Epithelial cell of proximal tubule (primary cell): ENCODE results near the gene VSTM5. TPM values are rescaled to one million over a fixed set of nuclear protein-coding genes. Genes with fewer than 3 reads are reported as not detected.
"Not testable (repeated sequence)": the region's sequence is repeated elsewhere in the genome, so short reads cannot be mapped to it uniquely, and the experiment has no call there.

ENCODE experiments used
- DNase-seq: peaks from one replicate; pipeline ENCODE4 v3.0.0-alpha.2; 2011; ENCODE audit warnings: low read depth
- H3K4me3 ChIP-seq: 2 replicates; pipeline ENCODE4 v1.5.1; 2011; ENCODE audit warnings: low read depth, mild to moderate bottlenecking, low read length
- CTCF ChIP-seq: conservative IDR thresholded peaks from 2 replicates; pipeline ENCODE4 v1.5.1; 2012; ENCODE audit warnings: low read depth, mild to moderate bottlenecking, low read length
- total RNA-seq: library from RNA; depleted of rRNA; stranded (reverse); fragments of >200 nt; gene quantifications from 2 replicates; pipeline ENCODE4 v1.2.3, GENCODE V29; 2015

The VSTM5 gene
- 0.17 and 0.51 TPM in 2 replicates for total RNA-seq

DNA sequence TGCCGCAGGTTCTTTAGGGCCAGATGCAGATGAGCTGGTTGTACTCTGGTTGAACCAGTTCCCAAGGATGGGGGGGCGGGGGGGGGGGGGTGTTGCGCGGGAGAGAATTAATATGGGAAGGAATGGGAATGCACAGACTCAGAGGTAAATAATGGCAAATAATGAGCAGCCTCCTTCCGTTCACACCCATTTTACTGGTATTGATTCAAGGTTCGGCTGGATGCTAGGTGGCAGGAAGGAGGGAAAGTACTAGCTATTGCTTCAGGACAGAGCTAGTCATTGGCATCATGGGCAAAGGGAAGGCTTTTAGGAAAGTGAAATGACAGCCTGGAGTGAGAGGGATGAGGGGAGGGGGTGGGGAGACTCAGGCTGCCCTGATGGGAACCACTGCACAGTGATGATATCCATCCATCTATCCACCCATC, at the start of gene VSTM5:
TSS of gene VSTM5 (minus strand) at position 25 of the 425 bp plus-strand sequence. CDS start 116 bp downstream, outside the sequence.
- peak within 1 kb of the TSS; percentile 58 for H3K4me3 ChIP-seq
- TF ChIP-seq CTCF = no peak
- no peak for DNase-seq

DNA sequence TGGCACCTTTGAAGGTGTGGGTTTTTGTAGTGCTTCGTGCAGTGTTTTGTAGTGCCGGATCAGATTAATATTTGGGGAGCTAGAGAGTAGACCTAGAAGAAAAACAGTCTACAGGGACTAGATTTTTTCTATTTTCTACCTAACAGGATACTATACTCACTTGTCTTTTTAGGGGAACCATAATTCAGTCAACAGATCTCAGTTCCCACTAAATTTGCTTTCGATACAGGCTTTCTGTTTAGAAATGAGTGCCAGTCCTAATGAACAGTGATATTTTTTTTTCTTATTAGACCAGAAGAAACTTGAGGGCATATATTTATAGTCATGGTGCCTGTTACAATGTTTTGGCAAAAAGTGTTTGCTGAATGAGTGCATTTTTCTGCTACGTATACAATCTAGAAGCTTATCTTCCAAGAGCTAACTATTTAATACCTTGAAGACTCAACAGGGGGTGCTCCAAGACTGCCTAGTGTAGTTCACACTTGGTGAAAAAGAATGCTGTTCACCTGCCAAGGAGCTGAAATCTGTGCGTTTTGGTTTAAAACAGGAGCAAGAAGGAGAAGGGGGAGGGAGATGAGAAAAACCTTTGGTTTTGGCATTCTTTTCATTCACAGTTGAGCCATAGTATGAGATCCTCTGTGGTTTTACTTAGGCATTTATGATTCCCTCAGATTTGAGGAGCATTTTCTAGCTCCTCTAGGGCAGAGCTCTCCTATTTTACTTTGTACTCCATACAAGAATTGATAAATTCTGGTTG, 44.9 kb upstream of the VSTM5 start:
- DNase-seq = no peak

GRCh38 chr11:93890391-93891051, 40.1 kb upstream of the VSTM5 start:
- H3K4me3 ChIP-seq = no peak overlapping the region
- TF ChIP-seq CTCF = no peak
- DNase-seq = no peak

More for the DNA sequence above, 44.9 kb upstream of the VSTM5 start:
- H3K4me3 ChIP-seq = no peak overlapping the region
- TF ChIP-seq CTCF = peak; percentile 90

DNA sequence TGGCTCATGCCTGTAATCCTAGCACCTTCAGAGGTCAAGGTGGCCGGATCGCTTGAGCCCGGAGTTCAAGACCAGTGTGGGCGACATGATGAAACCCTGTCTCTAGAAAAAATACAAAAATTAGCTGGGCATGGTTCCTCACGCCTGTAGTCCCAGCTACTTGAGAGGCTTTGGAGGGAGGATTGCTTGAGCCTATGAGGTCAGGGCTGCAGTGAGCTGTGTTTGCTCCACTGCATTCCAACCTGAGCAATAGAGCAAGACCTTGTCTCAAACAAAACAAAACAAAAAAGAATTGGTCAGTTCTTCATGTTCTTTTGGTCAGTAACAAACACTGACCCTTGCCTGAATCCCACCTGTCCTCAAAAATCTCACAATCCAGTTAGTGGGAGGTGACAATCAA, 36.7 kb upstream of the VSTM5 start:
- no peak for DNase-seq
- no peak overlapping the region for H3K4me3 ChIP-seq
- TF ChIP-seq CTCF = no peak

DNA sequence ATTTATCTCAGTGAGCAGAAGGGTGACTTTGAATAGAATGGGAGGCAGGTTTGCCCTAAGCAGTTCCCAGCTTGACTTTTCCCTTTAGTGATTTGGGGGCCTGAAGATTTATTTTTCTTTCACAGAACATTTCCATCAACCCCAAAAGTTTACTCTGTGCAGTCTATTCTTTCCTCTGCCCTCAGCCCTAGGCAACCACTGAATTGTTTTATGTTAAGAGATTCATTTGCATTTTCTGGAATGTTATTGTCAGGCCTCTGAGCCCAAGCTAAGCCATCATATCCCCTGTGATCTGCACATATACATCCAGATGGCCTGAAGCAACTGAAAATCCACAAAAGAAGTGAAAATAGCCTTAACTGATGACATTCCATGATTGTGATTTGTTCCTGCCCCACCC, 28.7 kb upstream of the VSTM5 start:
- not testable (repeated sequence) for DNase-seq

DNA sequence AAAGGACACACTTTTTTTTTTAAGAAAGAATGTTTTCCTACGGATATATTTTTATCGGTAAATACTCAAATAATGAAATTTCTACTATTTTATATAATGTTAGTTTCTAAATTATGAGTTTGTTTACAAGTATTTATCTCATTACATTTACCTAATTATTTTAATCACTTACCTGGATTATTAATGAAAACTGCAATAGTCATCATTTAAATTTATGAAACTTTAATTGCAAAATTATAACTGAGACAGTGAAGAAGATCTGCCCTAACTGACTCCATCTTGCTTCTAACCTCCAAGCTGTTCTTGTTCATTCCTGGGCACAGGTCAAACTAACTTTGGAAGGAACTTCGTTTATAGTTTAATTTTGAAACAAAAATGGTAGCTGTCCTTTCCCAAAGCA, 25.2 kb upstream of the VSTM5 start:
- H3K4me3 ChIP-seq = no peak overlapping the region
- no peak for DNase-seq
- TF ChIP-seq CTCF = no peak

More for the DNA sequence above, 28.7 kb upstream of the VSTM5 start:
- H3K4me3 ChIP-seq = not testable (repeated sequence)

DNA sequence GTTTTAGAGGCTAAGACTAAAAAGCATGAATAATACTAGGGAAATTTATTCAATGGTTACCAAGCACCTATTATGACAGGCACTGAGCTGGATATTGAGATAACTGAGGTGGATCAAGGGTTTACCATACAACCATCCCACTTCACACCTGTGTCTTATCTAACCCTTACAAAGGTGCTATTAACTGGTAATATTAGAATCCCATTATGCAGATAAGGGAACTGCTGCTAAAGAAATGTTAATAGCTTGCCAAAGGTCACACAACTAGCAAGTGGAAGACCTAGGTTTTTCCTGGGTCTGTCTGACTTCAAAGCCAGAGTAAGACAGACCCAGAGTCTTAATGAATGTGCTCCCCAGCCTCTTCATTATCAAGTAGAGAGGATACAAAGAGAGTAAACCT, 21.1 kb upstream of the VSTM5 start:
- TF ChIP-seq CTCF = no peak
- no peak for DNase-seq
- no peak overlapping the region for H3K4me3 ChIP-seq
